CD4-positive, alpha-beta T cell (primary cell): ENCODE data around the gene PIP5KL1. TPM values are rescaled to one million over a fixed set of nuclear protein-coding genes. Genes with fewer than 3 reads are reported as not detected.

ENCODE experiments used
- ATAC-seq: fragments of 200-7000 bp; cut with Tn5 transposase; one replicate; pipeline ENCODE4 v1.10.0; 2022; ENCODE audit warnings: mild to moderate bottlenecking; ENCODE audit not compliant: poor library complexity
- CTCF ChIA-PET: fragments of 350-600 bp; sonication (Branson Sonifier 250); formaldehyde crosslinking; loops from one replicate; lab custom pipeline; 2021; ENCODE audit warnings: antibody characterized with exemption, inconsistent platforms; lab: Charles Lee
- POLR2A ChIA-PET: fragments of 350-600 bp; sonication (Branson Sonifier 250); formaldehyde crosslinking; loops from one replicate; lab custom pipeline; 2021; ENCODE audit warnings: antibody characterized with exemption, inconsistent platforms; lab: Charles Lee
- DNase-seq, 14 experiments: peaks; one replicate each; pipeline ENCODE4 v3.0.0-alpha.2; 2013 to 2020; ENCODE audit warnings: mixed read lengths in 2 of 14
- H3K27ac ChIP-seq, 2 donors: one replicate each; pipeline versions ENCODE4 v1.5.1 to v1.7.0; 2013; ENCODE audit warnings: low read length in 2 of 2, low read depth in 1 of 2, mild to moderate bottlenecking in 1 of 2
- H3K27me3 ChIP-seq, 2 experiments: 1 replicate in 1 of 2; 2 replicates in 1 of 2; pipeline versions ENCODE4 v1.6.1 to v1.7.0; 2013; ENCODE audit warnings: low read length in 2 of 2, control low read depth in 1 of 2, mild to moderate bottlenecking in 1 of 2, moderate library complexity in 1 of 2; ENCODE audit not compliant: insufficient read depth in 2 of 2, control insufficient read depth in 1 of 2
- H3K36me3 ChIP-seq: one replicate; pipeline ENCODE4 v1.6.1; 2013; ENCODE audit warnings: low read length, control low read depth; ENCODE audit not compliant: insufficient read depth
- H3K4me1 ChIP-seq: one replicate; pipeline ENCODE4 v1.6.1; 2013; ENCODE audit warnings: low read length, control low read depth; ENCODE audit not compliant: insufficient read depth
- H3K4me3 ChIP-seq: one replicate; pipeline ENCODE4 v1.5.1; 2013; ENCODE audit warnings: mild to moderate bottlenecking, low read length, moderate library complexity
- H3K9me3 ChIP-seq, 2 experiments: 1 replicate in 1 of 2; 2 replicates in 1 of 2; pipeline versions ENCODE4 v1.6.1 to v1.7.0; 2013; ENCODE audit warnings: low read length in 2 of 2, mild to moderate bottlenecking in 2 of 2, control low read depth in 1 of 2, moderate library complexity in 1 of 2; ENCODE audit not compliant: control insufficient read depth in 1 of 2, insufficient read depth in 1 of 2
- H3K27ac Mint-ChIP-seq: one replicate; pipeline ENCODE4 v1.8.0; 2020; ENCODE audit warnings: mixed read lengths
- H3K27me3 Mint-ChIP-seq: one replicate; pipeline ENCODE4 v1.8.0; 2021; ENCODE audit warnings: mixed read lengths
- H3K36me3 Mint-ChIP-seq: one replicate; pipeline ENCODE4 v1.8.0; 2021; ENCODE audit warnings: low read depth, mixed read lengths
- H3K4me1 Mint-ChIP-seq: one replicate; pipeline ENCODE4 v1.8.0; 2021; ENCODE audit warnings: low read depth, mixed read lengths
- H3K4me3 Mint-ChIP-seq: one replicate; pipeline ENCODE4 v1.8.0; 2020; ENCODE audit warnings: mild to moderate bottlenecking, mixed read lengths
- H3K9me3 Mint-ChIP-seq: one replicate; pipeline ENCODE4 v1.8.0; 2020; ENCODE audit warnings: mixed read lengths
- intact Hi-C, 2 experiments: fragments of 100-400 bp; cut with DNase I in 1 of 2; cut with micrococcal nuclease in 1 of 2; formaldehyde crosslinking; loops; one replicate each; pipeline versions ENCODE4 v1.15.1 to v1.9.0; 2023 to 2025; cut with DNase I, micrococcal nuclease
- total RNA-seq, 174 experiments: library from RNA in 2 of 174; stranded (reverse) in 2 of 174; gene quantifications; one replicate each; pipeline ENCODE4 v1.2.3 and lab custom pipeline; 2021 to 2026
- TF ChIP-seq, protein P1 (sequence below): fragments of 200-600 bp; IDR thresholded peaks from one replicate; pipeline ENCODE4 v1.8.0; 2022; ENCODE audit warnings: antibody characterized with exemption, mild to moderate bottlenecking

PIP5KL1 gene
- total RNA-seq, 2 experiments from 2014 or later = 2.9 to 3.3 TPM

GRCh38 chr9:127945338-127945737, 14.8 kb upstream of the PIP5KL1 start:
- Mint-ChIP-seq H3K27me3 (no peaks in the 10 kb centered on the region), H3K9me3 (no peaks in the 10 kb centered on the region), H3K4me3 (no peak overlapping the region), H3K36me3 (peaks cover 95% of the 10 kb centered on the region), H3K27ac (peak overlapping the region; percentile 97), H3K4me1 (peaks cover 60% of the 10 kb centered on the region)
- no peak for DNase-seq
- ChIA-PET POLR2A (interaction anchor here (1.5 to 3.8 kb wide), 3 partner anchors 25 to 89 kb away, joined by 4 to 23 read pairs (median 5); no protein-coding TSS in a partner anchor), CTCF (interaction anchor here (5.0 to 6.4 kb wide), 2 partner anchors 9 to 90 kb away, joined by 67 to 74 read pairs; no protein-coding TSS in a partner anchor)
- Histone ChIP-seq H3K36me3 (peaks cover 97% of the 10 kb centered on the region), H3K27me3 (no peaks in the 10 kb centered on the region), H3K4me1 (peaks cover 73% of the 10 kb centered on the region), H3K9me3 (no peaks in the 10 kb centered on the region), H3K4me3 (no peak overlapping the region), H3K27ac (no peak overlapping the region)
- ATAC-seq = no peak
- TF ChIP-seq, protein P1, sequence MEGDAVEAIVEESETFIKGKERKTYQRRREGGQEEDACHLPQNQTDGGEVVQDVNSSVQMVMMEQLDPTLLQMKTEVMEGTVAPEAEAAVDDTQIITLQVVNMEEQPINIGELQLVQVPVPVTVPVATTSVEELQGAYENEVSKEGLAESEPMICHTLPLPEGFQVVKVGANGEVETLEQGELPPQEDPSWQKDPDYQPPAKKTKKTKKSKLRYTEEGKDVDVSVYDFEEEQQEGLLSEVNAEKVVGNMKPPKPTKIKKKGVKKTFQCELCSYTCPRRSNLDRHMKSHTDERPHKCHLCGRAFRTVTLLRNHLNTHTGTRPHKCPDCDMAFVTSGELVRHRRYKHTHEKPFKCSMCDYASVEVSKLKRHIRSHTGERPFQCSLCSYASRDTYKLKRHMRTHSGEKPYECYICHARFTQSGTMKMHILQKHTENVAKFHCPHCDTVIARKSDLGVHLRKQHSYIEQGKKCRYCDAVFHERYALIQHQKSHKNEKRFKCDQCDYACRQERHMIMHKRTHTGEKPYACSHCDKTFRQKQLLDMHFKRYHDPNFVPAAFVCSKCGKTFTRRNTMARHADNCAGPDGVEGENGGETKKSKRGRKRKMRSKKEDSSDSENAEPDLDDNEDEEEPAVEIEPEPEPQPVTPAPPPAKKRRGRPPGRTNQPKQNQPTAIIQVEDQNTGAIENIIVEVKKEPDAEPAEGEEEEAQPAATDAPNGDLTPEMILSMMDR = no peak
- intact Hi-C loops = no loop called here

DNA sequence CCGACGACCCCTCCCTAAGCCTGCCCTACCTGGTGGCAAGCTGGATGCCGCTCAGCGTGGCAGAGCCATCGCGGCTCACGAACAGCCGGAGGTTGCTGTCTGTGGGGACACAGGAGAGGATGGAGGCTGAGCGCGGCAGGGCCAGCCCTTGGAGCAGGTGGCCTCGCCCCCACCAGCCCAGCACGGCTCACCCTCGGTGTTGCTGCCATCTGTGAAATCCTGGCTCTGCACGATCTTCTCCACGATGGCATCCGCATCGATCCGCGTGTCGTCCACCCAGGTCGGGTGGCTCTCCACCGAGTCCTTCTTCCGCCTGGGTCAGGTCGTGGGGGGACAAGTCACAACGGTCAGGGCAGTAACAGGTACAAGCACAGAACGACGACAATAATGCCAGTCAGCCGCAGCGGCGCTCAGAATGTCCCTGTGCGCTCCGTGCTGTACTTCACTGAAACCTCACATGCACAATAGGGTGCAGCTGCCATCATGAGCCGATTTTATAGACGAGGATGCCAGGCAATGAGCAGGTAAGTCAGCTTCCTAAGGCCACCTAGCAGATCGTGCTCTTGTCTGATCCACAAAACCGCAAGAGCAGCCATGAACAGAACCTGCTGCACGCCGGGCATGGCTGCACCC, 14.1 kb upstream of the PIP5KL1 start:
- TF ChIP-seq, protein P1 = no peak
- intact Hi-C loops = no loop called here
- no peak for ATAC-seq
- Mint-ChIP-seq H3K4me3 (no peak overlapping the region), H3K27ac (peak overlapping the region; percentile 78), H3K9me3 (no peaks in the 10 kb centered on the region), H3K4me1 (peaks cover 56% of the 10 kb centered on the region), H3K36me3 (peaks cover 95% of the 10 kb centered on the region), H3K27me3 (no peaks in the 10 kb centered on the region)
- H3K9me3 ChIP-seq = no peaks in the 10 kb centered on the region
- peaks cover 97% of the 10 kb centered on the region for H3K36me3 ChIP-seq
- ChIA-PET CTCF (interaction anchor here (0.9 to 6.4 kb wide), 10 partner anchors 9 to 143 kb away, joined by 3 to 74 read pairs (median 4); partner anchors contain the start of gene EEIG1), POLR2A (interaction anchor here (1.1 to 6.0 kb wide), 8 partner anchors 10 to 128 kb away, joined by 3 to 31 read pairs (median 10); partner anchors contain the start of gene PIP5KL1)
- H3K27me3 ChIP-seq = no peaks in the 10 kb centered on the region
- no peak overlapping the region for H3K4me3 ChIP-seq
- no peak for DNase-seq
- H3K27ac ChIP-seq = no peak overlapping the region
- H3K4me1 ChIP-seq = peaks cover 67% of the 10 kb centered on the region

DNA sequence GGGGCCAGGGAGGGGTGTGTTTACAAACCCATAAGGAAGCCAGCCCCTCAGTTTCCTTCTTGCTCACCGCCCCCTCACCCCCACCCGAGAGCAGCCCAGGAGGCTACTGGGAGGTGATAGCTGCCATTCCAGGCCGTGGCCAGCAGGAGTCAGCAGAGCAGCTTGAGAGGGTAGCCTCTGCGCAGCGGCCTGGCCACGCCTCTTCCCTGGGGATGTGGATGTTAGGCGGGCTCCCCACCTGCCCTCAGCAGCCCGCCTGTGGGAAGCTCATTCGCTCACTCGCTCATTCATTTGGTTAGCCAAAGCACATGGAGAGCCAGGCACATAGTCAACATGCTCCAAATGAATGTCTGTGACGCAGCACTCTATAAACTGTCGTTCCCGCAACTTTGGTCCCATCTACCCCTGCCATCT, 13.2 kb upstream of the PIP5KL1 start:
- no peaks in the 10 kb centered on the region for H3K9me3 Mint-ChIP-seq
- peak overlapping the region in 1 of 2 donors; percentile 14 for H3K27ac ChIP-seq

More for the DNA sequence above, 13.2 kb upstream of the PIP5KL1 start:
- H3K36me3 Mint-ChIP-seq = peaks cover 96% of the 10 kb centered on the region
- TF ChIP-seq, protein P1 = peak; percentile 77
- Histone ChIP-seq H3K36me3 (peaks cover 91% of the 10 kb centered on the region), H3K4me1 (peaks cover 58% of the 10 kb centered on the region), H3K27me3 (no peaks in the 10 kb centered on the region), H3K4me3 (no peak overlapping the region), H3K9me3 (no peaks in the 10 kb centered on the region)
- peak; percentile 59 to 89 (median 72) for DNase-seq
- ChIA-PET POLR2A (interaction anchor here (0.5 to 6.0 kb wide), 18 partner anchors 11 to 209 kb away, joined by 3 to 31 read pairs (median 5); partner anchors contain the start of genes NAIF1, PIP5KL1, SLC25A25 and TOR2A), CTCF (interaction anchor here (0.8 to 6.4 kb wide), 19 partner anchors 10 to 176 kb away, joined by 3 to 74 read pairs (median 4); partner anchors contain the start of gene EEIG1)
- ATAC-seq = peak; percentile 74
- H3K4me3 Mint-ChIP-seq = peak overlapping the region; percentile 12
- intact Hi-C loops = loop anchor here (1.0 to 2.0 kb wide), 4 partner anchors 13 to 92 kb away; partner anchors contain the start of gene EEIG1 (in 1 of the 2)
- H3K27me3 Mint-ChIP-seq = no peaks in the 10 kb centered on the region
- H3K4me1 Mint-ChIP-seq = peaks cover 58% of the 10 kb centered on the region
- H3K27ac Mint-ChIP-seq = peak overlapping the region; percentile 88
